Stimulated activated naive CD4-positive, alpha-beta T cell (primary cell): ENCODE measurements around the gene PCDHGB2.
"Not testable (repeated sequence)": the region's sequence is repeated elsewhere in the genome, so short reads cannot be mapped to it uniquely, and the experiment has no call there.

Experiments
- DNase-seq, 6 experiments: peaks; one replicate each; lab custom pipeline; 2025; lab: John Stamatoyannopoulos, UW

The PCDHGB2 gene

GRCh38 chr5:141384471-141385267, 24.9 kb downstream of the PCDHGB2 start:
- no peak for DNase-seq

- peak in 1 of 6 experiments; percentile 9 for DNase-seq
Observed at GRCh38 chr5:141387557-141388311, 27.9 kb downstream of the PCDHGB2 start, which contains the start of gene PCDHGB4. Gene PCDHGB4, plus strand, starts transcription at chr5:141387698. Its CDS starts 187 bp downstream, at chr5:141387885.

- no peak for DNase-seq
Observed at GRCh38 chr5:141388661-141389060, 28.9 kb downstream of the PCDHGB2 start.

- no peak for DNase-seq
Observed at GRCh38 chr5:141389153-141390042, 29.6 kb downstream of the PCDHGB2 start.

- DNase-seq = no peak
Observed at GRCh38 chr5:141392429-141393198, 32.8 kb downstream of the PCDHGB2 start, which contains the start of gene PCDHGA8. Gene PCDHGA8, plus strand, starts transcription at chr5:141392633. Its CDS starts 181 bp downstream, at chr5:141392814.

- DNase-seq = no peak
Observed at GRCh38 chr5:141393267-141393666, 33.5 kb downstream of the PCDHGB2 start.

- DNase-seq = not testable (repeated sequence)
Observed at GRCh38 chr5:141394401-141395187, 34.8 kb downstream of the PCDHGB2 start.

GRCh38 chr5:141397756-141398551, 38.2 kb downstream of the PCDHGB2 start, which contains the start of gene PCDHGB5:
Gene PCDHGB5, plus strand, starts transcription at chr5:141397947. Its CDS starts 181 bp downstream, at chr5:141398128.
- DNase-seq = peak in 3 of 6 experiments; percentile 17 to 36 (median 33)

- no peak for DNase-seq
Observed at GRCh38 chr5:141398608-141399007, 38.8 kb downstream of the PCDHGB2 start.

GRCh38 chr5:141399555-141400258, 39.9 kb downstream of the PCDHGB2 start:
- no peak for DNase-seq

GRCh38 chr5:141402553-141403243, 42.9 kb downstream of the PCDHGB2 start, which contains the start of gene PCDHGA9:
Gene PCDHGA9, plus strand, starts transcription at chr5:141402778. Its CDS starts 175 bp downstream, at chr5:141402953.
- DNase-seq = no peak

GRCh38 chr5:141403387-141403786, 43.6 kb downstream of the PCDHGB2 start:
- no peak for DNase-seq

GRCh38 chr5:141407790-141408505, 48.2 kb downstream of the PCDHGB2 start, which contains the start of gene PCDHGB6:
Gene PCDHGB6, plus strand, starts transcription at chr5:141408021. Its CDS starts 182 bp downstream, at chr5:141408203.
- peak in 3 of 6 experiments; percentile 23 to 37 (median 24) for DNase-seq

GRCh38 chr5:141409598-141410306, 50.0 kb downstream of the PCDHGB2 start:
- no peak for DNase-seq

- DNase-seq = no peak
Observed at GRCh38 chr5:141411575-141411974, 51.8 kb downstream of the PCDHGB2 start.
